A549 treated with Mapracorat at 1 μM for 4 hours (cell line): Measurements from ENCODE around the gene ZNF581. TPM values are rescaled to one million over a fixed set of nuclear protein-coding genes. Genes with fewer than 3 reads are reported as not detected.

Experiments used
- total RNA-seq: library from RNA; stranded (reverse); fragments of 200-300 nt; extraction: Qiagen RNA extraction; gene quantifications from 5 replicates; pipeline ENCODE4 v1.2.3, GENCODE V29; 2022

Gene ZNF581, protein sequence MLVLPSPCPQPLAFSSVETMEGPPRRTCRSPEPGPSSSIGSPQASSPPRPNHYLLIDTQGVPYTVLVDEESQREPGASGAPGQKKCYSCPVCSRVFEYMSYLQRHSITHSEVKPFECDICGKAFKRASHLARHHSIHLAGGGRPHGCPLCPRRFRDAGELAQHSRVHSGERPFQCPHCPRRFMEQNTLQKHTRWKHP
- 36.8 to 50.0 TPM (median 46.0 TPM) in 5 replicates for total RNA-seq

DNA sequence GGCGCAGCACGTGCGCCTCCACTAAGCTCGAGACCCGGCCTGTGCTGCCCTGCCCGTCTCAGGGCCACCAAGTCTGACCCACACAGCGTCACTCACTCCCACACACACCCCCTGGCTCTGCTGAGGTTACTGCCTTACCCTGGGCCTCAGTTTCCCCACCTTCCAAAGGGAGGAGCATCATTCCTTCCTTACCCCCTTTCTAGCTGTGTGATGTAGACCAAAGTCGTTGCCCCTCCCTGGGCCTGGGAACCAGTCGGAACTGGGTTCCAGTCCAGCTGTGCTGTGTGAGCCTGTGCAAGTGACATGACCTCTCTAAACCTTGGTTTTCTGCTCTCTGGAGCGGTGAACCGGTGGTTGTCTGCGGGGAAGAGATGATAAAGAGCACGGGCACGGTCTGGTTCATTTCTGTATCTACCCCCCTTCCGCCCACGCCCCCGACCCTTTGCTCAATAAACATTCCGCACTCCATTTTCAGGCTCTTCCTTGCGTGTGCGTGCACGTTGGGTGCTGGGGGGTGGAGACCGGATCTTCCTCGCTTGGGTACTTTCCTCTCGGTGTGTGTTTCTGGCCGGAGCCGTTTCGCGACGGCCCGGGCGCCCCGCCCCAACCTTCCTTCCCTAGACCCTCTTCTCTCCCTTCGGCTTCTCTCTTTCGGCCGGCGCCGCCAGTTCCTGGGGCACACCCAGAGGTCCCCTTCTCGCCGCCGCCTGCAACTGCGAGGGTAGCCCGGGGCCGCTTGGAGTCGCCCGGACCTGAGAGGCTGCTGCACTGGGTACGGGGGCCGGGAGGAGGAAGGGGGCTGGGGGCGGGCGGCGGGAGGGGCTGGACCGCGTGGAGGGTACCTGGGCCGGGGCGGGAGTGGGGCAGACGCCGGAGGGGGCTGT is at the start of gene ZNF581:
TSS of gene ZNF581 (plus strand) at position 647 of the 884 bp plus-strand sequence. CDS start 923 bp downstream, outside the sequence.

DNA sequence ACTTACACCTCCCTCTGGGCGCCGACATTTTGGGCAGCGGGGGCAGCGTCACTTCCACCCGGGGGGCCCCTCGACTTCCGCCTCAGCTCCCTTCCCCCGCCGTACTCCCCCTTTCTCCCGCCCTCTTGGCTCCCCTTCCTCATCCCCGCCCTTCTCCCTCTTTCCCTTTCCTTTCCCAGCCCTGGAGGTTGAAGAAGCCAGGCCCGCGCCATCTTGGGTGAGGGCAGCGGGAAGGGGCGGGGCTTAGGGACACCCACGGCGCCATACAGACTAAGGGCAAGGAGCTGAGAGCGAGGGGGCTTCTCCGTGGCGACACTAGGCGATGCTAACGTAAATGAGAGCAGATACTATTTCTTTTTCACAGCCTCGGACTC is 44.0 kb upstream of the ZNF581 start, which contains the start of gene FIZ1:
TSS of gene FIZ1 (minus strand) at position 50 of the 374 bp plus-strand sequence. CDS start 1,652 bp downstream, outside the sequence.

GRCh38 chr19:55599842-55600661 is 43.4 kb upstream of the ZNF581 start, which contains the start of gene ZNF524:
ZNF524 (plus strand) TSS chr19:55600288; CDS start chr19:55602113, 1,825 bp downstream.

GRCh38 chr19:55605637-55606470 is 37.6 kb upstream of the ZNF581 start, which contains the start of gene ZNF865:
ZNF865 (plus strand) TSS chr19:55605647; CDS start chr19:55613619, 7,972 bp downstream.

DNA sequence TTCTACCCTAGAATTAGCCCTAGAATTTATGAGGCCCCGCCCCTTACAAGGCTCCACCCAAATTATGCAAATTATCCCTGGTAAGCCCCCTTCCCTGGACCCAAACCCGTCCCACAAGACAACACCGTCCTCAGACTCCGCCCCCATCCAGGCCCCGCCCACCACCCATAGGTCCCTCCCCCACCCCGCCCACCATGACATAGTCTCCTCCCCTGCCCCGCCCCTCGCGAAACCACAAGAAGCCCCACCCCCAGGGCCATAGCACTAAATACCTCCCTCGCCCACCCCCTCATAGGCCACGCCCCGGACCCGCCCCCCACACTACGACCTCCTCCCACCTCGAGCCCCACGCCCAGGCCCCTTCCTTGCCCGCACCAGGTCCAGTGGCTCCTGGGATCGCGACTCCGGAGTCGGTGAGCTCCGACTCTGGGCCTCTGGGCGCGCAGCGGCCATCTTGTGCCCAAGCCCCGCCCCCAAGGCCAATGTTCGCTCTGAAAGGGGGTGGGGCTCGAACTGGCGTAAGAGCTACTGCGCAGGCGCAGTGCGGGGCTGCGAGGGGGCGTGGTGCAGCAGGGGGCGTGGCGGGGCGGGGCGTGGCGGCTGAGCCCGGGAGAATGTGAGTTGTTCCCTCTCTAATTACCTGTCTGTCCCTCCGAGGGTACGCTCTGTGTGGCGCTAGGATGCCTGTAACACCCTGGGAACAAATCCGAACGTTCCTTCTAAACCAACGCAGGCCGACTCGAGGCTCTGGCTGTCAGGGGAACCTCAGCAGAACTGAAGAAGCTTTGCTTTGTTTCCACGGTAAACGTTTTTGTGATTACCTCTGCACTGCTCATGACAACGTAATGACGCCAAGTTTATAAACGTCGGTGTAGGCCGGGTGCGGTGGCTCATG is 19.1 kb upstream of the ZNF581 start, which contains the start of gene ZNF784:
TSS of gene ZNF784 (minus strand) at position 458 of the 895 bp plus-strand sequence. CDS start at position 453, 5 bp downstream.

DNA sequence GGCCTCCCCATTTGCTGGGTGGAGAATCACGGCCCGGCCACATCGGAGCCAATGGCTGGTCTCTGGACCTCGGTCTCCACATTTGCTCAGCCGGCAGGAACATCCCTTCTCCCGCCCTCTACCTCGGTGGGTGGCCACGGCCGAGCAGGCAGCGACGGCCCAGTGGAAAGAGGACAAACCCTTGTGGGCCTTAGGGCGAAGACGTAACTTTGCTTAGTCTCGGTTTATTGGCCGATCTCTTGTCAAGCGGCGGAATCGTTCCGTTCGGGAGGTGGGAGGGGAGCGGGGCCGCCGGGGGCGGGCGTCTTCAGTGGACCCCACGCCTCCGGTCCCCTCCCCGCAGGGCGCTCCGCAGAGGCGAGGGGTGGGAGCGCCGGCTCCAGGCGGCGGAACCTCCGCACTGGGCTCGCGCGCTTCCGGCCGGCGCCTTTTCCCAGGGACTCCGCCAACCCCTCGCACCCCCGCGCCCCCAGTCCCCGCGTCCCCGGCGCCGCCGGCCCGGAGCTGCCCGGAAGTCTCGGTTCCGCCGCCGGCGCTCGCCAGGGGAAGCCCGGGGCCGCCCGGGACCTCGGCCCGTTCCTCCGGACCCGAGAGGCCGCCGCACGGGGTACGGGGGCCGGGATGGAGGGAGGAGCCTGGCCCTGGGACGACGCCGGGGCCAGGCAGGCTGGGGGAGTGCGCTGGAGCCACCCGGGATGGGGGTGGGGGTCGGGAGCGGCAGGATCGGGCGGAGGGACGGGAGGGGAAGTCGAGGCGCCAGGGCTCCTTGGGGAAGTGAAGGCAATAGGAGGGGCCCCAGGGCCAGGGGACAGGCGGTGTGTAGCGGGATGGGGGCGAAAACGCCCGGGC is 2.6 kb upstream of the ZNF581 start, which contains the start of gene ZNF580:
TSS of gene ZNF580 (plus strand) at position 426 of the 849 bp plus-strand sequence. CDS start 1,507 bp downstream, outside the sequence.

GRCh38 chr19:55647732-55648584 is 4.5 kb downstream of the ZNF581 start, which contains the start of gene CCDC106:
CCDC106 (plus strand) TSS chr19:55648212; CDS start chr19:55649047, 835 bp downstream.

DNA sequence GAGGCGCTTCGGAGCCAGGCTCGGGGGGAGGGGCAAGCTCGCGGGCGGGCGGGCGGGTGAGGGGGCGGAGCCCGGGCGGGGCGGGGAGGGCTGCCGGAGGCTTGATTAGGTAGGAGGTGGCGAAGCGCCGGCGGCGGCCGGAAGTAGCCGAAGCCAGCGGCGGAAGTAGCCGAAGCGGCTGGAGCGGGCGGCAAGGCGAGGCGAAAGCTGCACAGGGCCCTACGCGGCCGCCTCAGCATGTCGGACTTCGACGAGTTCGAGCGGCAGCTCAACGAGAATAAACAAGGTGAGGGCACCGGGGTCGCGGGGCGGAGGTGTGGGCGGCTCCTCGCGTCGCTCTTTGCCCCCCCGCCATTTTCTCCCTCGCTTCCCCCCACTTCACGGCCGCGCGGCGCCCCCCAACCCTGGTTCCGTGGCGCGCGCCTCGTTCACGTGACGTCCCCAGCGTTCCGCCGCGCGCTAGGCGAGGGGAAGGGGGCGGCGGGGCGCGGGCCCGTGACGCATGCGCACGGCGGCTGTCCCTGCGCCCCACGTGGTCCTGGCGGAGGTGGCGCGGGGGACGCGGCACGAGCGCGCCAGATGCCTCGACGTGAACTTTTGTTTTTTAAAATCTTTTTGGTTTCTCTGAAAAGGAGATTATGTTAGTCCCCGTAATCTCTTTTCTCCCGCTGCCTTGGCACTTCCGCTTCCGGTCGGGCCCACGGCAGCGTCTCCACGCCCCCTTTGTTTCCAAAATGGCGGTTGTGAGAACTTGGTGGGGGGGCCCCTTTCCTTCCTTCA is 11.6 kb downstream of the ZNF581 start, which contains the start of gene U2AF2:
TSS of gene U2AF2 (plus strand) at position 168 of the 780 bp plus-strand sequence. CDS start at position 238, 70 bp downstream.

DNA sequence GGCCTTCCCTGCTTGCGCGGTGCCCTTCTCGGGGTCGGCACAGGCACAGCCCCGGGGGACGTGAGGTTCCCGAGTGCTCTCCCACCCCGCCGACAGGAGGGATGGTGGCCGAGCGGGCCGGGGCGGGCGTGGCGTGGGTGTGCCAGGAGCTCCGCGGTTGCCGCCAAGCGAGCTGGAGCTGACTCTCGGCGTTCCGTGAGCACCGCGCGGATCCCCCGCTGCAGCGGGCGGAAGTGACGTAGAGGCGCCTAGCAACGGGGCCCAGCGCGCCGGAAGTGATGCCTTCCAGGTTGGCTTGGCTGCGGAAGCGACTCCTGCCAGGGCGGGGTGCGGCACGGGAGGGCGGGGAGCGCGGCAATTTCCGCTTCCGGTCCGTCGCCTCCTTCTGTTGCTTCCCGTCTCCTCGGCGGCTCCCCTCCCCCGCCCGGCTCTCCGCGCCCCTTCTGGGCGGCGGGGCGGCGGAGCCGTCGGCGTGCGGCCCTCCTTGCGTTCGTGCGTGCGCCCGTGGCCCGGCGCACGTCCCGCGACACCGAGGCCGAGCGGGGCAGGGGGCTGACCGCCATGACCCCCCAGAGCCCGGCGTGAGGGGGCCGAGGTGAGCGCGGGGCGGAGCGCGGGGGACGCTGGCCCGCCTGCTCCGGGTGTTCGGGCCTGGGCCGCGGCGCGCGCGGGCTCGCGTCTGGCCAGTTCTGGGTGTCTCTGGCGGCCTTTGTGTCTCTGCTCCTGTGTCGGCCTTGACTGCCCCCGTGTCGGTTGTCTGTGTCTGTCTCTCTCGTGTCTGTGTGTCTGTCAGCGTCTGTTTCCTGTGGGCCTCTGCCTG is 31.6 kb downstream of the ZNF581 start, which contains the start of gene EPN1:
TSS of gene EPN1 (plus strand) at position 386 of the 820 bp plus-strand sequence. CDS start 3,402 bp downstream, outside the sequence.

Other genes starting within 250 kb of the ZNF581 start
- 282 to 492 TPM (median 445 TPM) in 5 replicates for gene UBE2S, start 235.9 kb upstream of the ZNF581 start, total RNA-seq
- gene SHISA7, start 200.3 kb upstream of the ZNF581 start, total RNA-seq: not detected in 5 replicates
- gene ISOC2, start 182.0 kb upstream of the ZNF581 start, total RNA-seq: 54.7 to 59.3 TPM (median 58.4 TPM) in 5 replicates
- not detected in 5 replicates for gene C19orf85, start 178.9 kb upstream of the ZNF581 start, total RNA-seq
- 2.9 to 8.5 TPM (median 5.4 TPM) in 5 replicates for gene ZNF628, start 167.0 kb upstream of the ZNF581 start, total RNA-seq
- gene NAT14, start 158.5 kb upstream of the ZNF581 start, total RNA-seq: 31.7 to 58.5 TPM (median 52.9 TPM) in 5 replicates
- 0.53 to 0.93 TPM (median 0.61 TPM) in 5 replicates for gene SSC5D, start 155.2 kb upstream of the ZNF581 start, total RNA-seq
- gene SBK2, start 106.5 kb upstream of the ZNF581 start, total RNA-seq: 1.1 to 2.4 TPM (median 1.5 TPM) in 5 replicates
- gene SBK3, start 98.1 kb upstream of the ZNF581 start, total RNA-seq: 0.81 to 1.9 TPM (median 1.6 TPM) in 5 replicates
- gene ZNF579, start 62.8 kb upstream of the ZNF581 start, total RNA-seq: 19.1 to 31.9 TPM (median 29.7 TPM) in 5 replicates
- 21.6 to 25.3 TPM (median 22.9 TPM) in 5 replicates for gene FIZ1, start 44.1 kb upstream of the ZNF581 start, total RNA-seq
- gene ZNF524, start 43.4 kb upstream of the ZNF581 start, total RNA-seq: 11.3 to 19.0 TPM (median 17.5 TPM) in 5 replicates
- 6.9 to 12.2 TPM (median 11.8 TPM) in 5 replicates for gene ZNF865, start 38.0 kb upstream of the ZNF581 start, total RNA-seq
- gene ZNF784, start 19.1 kb upstream of the ZNF581 start, total RNA-seq: 4.0 to 5.9 TPM (median 5.4 TPM) in 5 replicates
- gene ZNF580, start 2.6 kb upstream of the ZNF581 start, total RNA-seq: 28.0 to 53.4 TPM (median 49.3 TPM) in 5 replicates
- gene CCDC106, start 4.6 kb downstream of the ZNF581 start, total RNA-seq: 14.5 to 19.8 TPM (median 18.6 TPM) in 5 replicates
- 258 to 297 TPM (median 278 TPM) in 5 replicates for gene U2AF2, start 11.4 kb downstream of the ZNF581 start, total RNA-seq
- 136 to 211 TPM (median 199 TPM) in 5 replicates for gene EPN1, start 31.6 kb downstream of the ZNF581 start, total RNA-seq
- gene NLRP9, start 94.8 kb downstream of the ZNF581 start, total RNA-seq: not detected in 5 replicates
- 0.35 to 0.58 TPM (median 0.41 TPM) in 5 replicates for gene RFPL4A, start 115.4 kb downstream of the ZNF581 start, total RNA-seq
- gene RFPL4AL1, start 125.5 kb downstream of the ZNF581 start, total RNA-seq: not detected in 5 replicates
- 0.04 TPM in 1 of 5 replicates, not detected in the others for gene NLRP11, start 188.3 kb downstream of the ZNF581 start, total RNA-seq
- 0.18 TPM in 1 of 5 replicates, not detected in the others for gene NLRP4, start 192.9 kb downstream of the ZNF581 start, total RNA-seq